CD14-positive monocyte (primary cell): ENCODE results near the gene LRRC4C. TPM values are rescaled to one million over a fixed set of nuclear protein-coding genes. Genes with fewer than 3 reads are reported as not detected.

Experiments
- DNase-seq, 3 donors: peaks; one replicate each; pipeline ENCODE4 v3.0.0-alpha.2; 2011 to 2022
- H2AFZ ChIP-seq: 2 replicates; pipeline ENCODE4 v1.6.0; 2012; ENCODE audit warnings: mild to moderate bottlenecking, low read depth, low read length, inconsistent platforms; ENCODE audit not compliant: insufficient read depth, poor library complexity, severe bottlenecking
- H3K27ac ChIP-seq, 2 donors: 1 replicate in 1 of 2; 2 replicates in 1 of 2; pipeline ENCODE4 v1.5.1; 2012 to 2013; ENCODE audit warnings: low read length in 2 of 2, control low read depth in 1 of 2, inconsistent platforms in 1 of 2, low read depth in 1 of 2, mild to moderate bottlenecking in 1 of 2
- H3K27me3 ChIP-seq, 2 donors: one replicate each; pipeline versions ENCODE4 v1.6.0 to v1.6.1; 2011 to 2013; ENCODE audit warnings: low read length in 2 of 2; ENCODE audit not compliant: control insufficient read depth in 2 of 2, insufficient read depth in 2 of 2
- H3K36me3 ChIP-seq, 2 donors: replicated peaks in 1 of 2; 1 replicate in 1 of 2; 2 replicates in 1 of 2; pipeline versions ENCODE4 v1.5.1 to v1.6.1; 2012 to 2013; ENCODE audit warnings: low read length in 2 of 2, control low read depth in 1 of 2, inconsistent platforms in 1 of 2, mild to moderate bottlenecking in 1 of 2; ENCODE audit not compliant: insufficient read depth in 2 of 2, control insufficient read depth in 1 of 2
- H3K4me1 ChIP-seq, 2 donors: 1 replicate in 1 of 2; 2 replicates in 1 of 2; pipeline versions ENCODE4 v1.5.1 to v1.6.1; 2012 to 2013; ENCODE audit warnings: low read length in 2 of 2, control low read depth in 1 of 2, inconsistent platforms in 1 of 2, mild to moderate bottlenecking in 1 of 2, moderate library complexity in 1 of 2; ENCODE audit not compliant: insufficient read depth in 2 of 2, control insufficient read depth in 1 of 2
- H3K4me2 ChIP-seq: replicated peaks from 2 replicates; pipeline ENCODE3; 2012; ENCODE audit warnings: low read length, moderate library complexity, mild to moderate bottlenecking; ENCODE audit not compliant: poor library complexity, severe bottlenecking; ENCODE audit errors: extremely low read depth
- H3K4me3 ChIP-seq, 3 experiments: fragments of 200-600 bp in 1 of 3; sonication (generic) in 1 of 3; replicated peaks in 1 of 3; 1 replicate in 2 of 3; 2 replicates in 1 of 3; pipeline ENCODE4 v1.5.1; 2011 to 2013; ENCODE audit warnings: low read length in 3 of 3, mild to moderate bottlenecking in 3 of 3, control low read depth in 2 of 3, low read depth in 2 of 3, inconsistent platforms in 1 of 3, moderate library complexity in 1 of 3
- H3K79me2 ChIP-seq: 2 replicates; pipeline ENCODE4 v1.6.0; 2012; ENCODE audit warnings: mild to moderate bottlenecking, control low read depth, inconsistent platforms, low read length, moderate library complexity; ENCODE audit not compliant: insufficient read depth
- H3K9ac ChIP-seq: 2 replicates; pipeline ENCODE4 v1.6.0; 2017; ENCODE audit warnings: low read length, mild to moderate bottlenecking; ENCODE audit not compliant: insufficient read depth, poor library complexity, severe bottlenecking
- H3K9me3 ChIP-seq, 2 donors: replicated peaks in 1 of 2; 1 replicate in 1 of 2; 2 replicates in 1 of 2; pipeline versions ENCODE4 v1.5.1 to v1.6.1; 2012 to 2013; ENCODE audit warnings: low read length in 2 of 2, control low read depth in 1 of 2; ENCODE audit not compliant: control insufficient read depth in 1 of 2, insufficient read depth in 1 of 2
- H4K20me1 ChIP-seq: 2 replicates; pipeline ENCODE4 v1.6.0; 2012; ENCODE audit warnings: mild to moderate bottlenecking, low read length, control low read depth, moderate library complexity; ENCODE audit not compliant: insufficient read depth
- H3K27ac Mint-ChIP-seq, 7 donors: one replicate each; pipeline ENCODE4 v1.8.0; 2020; ENCODE audit warnings: mild to moderate bottlenecking in 7 of 7, mixed read lengths in 7 of 7, moderate library complexity in 6 of 7, inconsistent platforms in 2 of 7
- H3K27me3 Mint-ChIP-seq, 3 donors: one replicate each; pipeline ENCODE4 v1.8.0; 2021 to 2022; ENCODE audit warnings: low read depth in 3 of 3, mild to moderate bottlenecking in 3 of 3, mixed read lengths in 3 of 3, moderate library complexity in 3 of 3, inconsistent platforms in 1 of 3
- H3K36me3 Mint-ChIP-seq, 2 donors: one replicate each; pipeline ENCODE4 v1.8.0; 2020; ENCODE audit warnings: mixed read lengths in 2 of 2, inconsistent platforms in 1 of 2, mild to moderate bottlenecking in 1 of 2
- H3K4me1 Mint-ChIP-seq: one replicate; pipeline ENCODE4 v1.8.0; 2020; ENCODE audit warnings: mild to moderate bottlenecking, mixed read lengths
- H3K4me3 Mint-ChIP-seq, 2 donors: one replicate each; pipeline ENCODE4 v1.8.0; 2020; ENCODE audit warnings: mild to moderate bottlenecking in 2 of 2, mixed read lengths in 2 of 2, moderate library complexity in 1 of 2
- H3K9me3 Mint-ChIP-seq, 7 donors: one replicate each; pipeline ENCODE4 v1.8.0; 2020 to 2022; ENCODE audit warnings: mixed read lengths in 7 of 7, mild to moderate bottlenecking in 6 of 7, moderate library complexity in 6 of 7, inconsistent platforms in 2 of 7
- CTCF ChIP-seq: fragments of 200-600 bp; IDR thresholded peaks from one replicate; pipeline ENCODE4 v1.8.0; 2022; ENCODE audit warnings: antibody characterized with exemption, mild to moderate bottlenecking
- WGBS: methylation state at CpG from one replicate; pipeline ENCODE4 v1.1.5; 2013; ENCODE audit warnings: missing lambda C conversion rate; ENCODE audit not compliant: insufficient coverage; 5-methylcytosine and 5-hydroxymethylcytosine counted together
- intact Hi-C, 2 donors: fragments of 100-400 bp; cut with micrococcal nuclease; formaldehyde crosslinking; loops; one replicate each; pipeline versions ENCODE4 v1.15.0 to v1.15.1; 2023
- polyA plus RNA-seq, 3 donors: library from polyadenylated mRNA; depleted of rRNA in 1 of 3; unstranded in 2 of 3; stranded (reverse) in 1 of 3; fragments of 300-500 nt in 2 of 3; fragments of >200 nt in 1 of 3; fragmentation: Illumina TruSeq in 2 of 3; gene quantifications; 1 replicate in 2 of 3; 2 replicates in 1 of 3; pipeline ENCODE4 v1.2.3, GENCODE V29; 2012 to 2021

Gene LRRC4C
- polyA plus RNA-seq, 3 donors, result not detected

- Histone ChIP-seq H3K36me3 (no peaks in the 10 kb centered on the region), H3K27me3 (peaks cover 15 to 32% of the 10 kb centered on the region in 2 donors), H2AFZ (no peak overlapping the region), H3K9ac (no peak overlapping the region), H3K27ac (no peak overlapping the region), H3K4me1 (no peaks in the 10 kb centered on the region), H3K79me2 (no peaks in the 10 kb centered on the region), H3K4me3 (no peak overlapping the region), H3K9me3 (peaks cover 5 to 6% of the 10 kb centered on the region in 2 donors), H3K4me2 (no peak overlapping the region), H4K20me1 (no peaks in the 10 kb centered on the region)
- Mint-ChIP-seq H3K9me3 (peaks cover 0 to 10% (median 5%) of the 10 kb centered on the region in 7 donors), H3K4me3 (no peak overlapping the region), H3K27me3 (peaks cover 26 to 31% (median 30%) of the 10 kb centered on the region in 3 donors), H3K4me1 (peaks cover 11% of the 10 kb centered on the region), H3K36me3 (peaks cover 0 to 1% of the 10 kb centered on the region in 2 donors), H3K27ac (no peak overlapping the region)
- no peak for DNase-seq
- TF ChIP-seq CTCF, result no peak
- intact Hi-C loops, result no loop called here
- WGBS, result no CpG with 5 or more reads among the region's 2 CpGs
Observed at GRCh38 chr11:40290171-40290631, 1169.3 kb downstream of the LRRC4C start.

DNA sequence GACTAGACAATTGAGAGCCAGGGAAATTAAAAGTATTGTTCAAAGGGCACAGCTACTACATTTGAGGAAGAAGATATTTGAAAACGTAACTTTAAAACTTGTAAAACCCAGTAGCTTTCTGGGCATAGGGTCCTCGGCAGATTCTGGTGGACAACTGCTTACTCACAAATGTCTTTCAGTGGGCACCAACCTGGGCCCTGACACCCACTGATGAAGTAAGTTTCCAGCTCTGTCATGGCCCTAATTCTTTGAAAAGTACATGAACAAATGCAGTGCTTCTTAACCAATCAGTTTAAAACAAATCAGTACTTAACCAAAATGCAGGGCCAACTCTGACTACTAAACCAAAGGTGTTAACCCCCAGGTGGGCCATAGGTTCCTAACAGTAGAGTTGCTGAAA lies 1170.1 kb downstream of the LRRC4C start:
- WGBS, result 82% methylated on average over 2 of the region's 2 CpGs
- DNase-seq, result no peak
- peaks cover 11% of the 10 kb centered on the region for H3K4me1 Mint-ChIP-seq
- peaks cover 0 to 10% (median 5%) of the 10 kb centered on the region in 7 donors for H3K9me3 Mint-ChIP-seq
- Histone ChIP-seq H3K4me2 (no peak overlapping the region), H3K79me2 (no peaks in the 10 kb centered on the region), H3K9me3 (peaks cover 5 to 6% of the 10 kb centered on the region in 2 donors), H3K4me1 (no peaks in the 10 kb centered on the region), H3K36me3 (no peaks in the 10 kb centered on the region), H3K27me3 (peaks cover 15 to 32% of the 10 kb centered on the region in 2 donors), H3K27ac (no peak overlapping the region), H3K9ac (no peak overlapping the region), H4K20me1 (no peaks in the 10 kb centered on the region), H2AFZ (no peak overlapping the region), H3K4me3 (no peak overlapping the region)
- peaks cover 0 to 1% of the 10 kb centered on the region in 2 donors for H3K36me3 Mint-ChIP-seq
- H3K4me3 Mint-ChIP-seq, result no peak overlapping the region
- no peak for TF ChIP-seq CTCF
- H3K27ac Mint-ChIP-seq, result no peak overlapping the region
- intact Hi-C loops, result no loop called here
- H3K27me3 Mint-ChIP-seq, result peaks cover 26 to 31% (median 30%) of the 10 kb centered on the region in 3 donors
